Left forelimb (tissue), 1 donor: ENCODE data around the gene VIM.
"Not testable (repeated sequence)": the region's sequence is repeated elsewhere in the genome, so short reads cannot be mapped to it uniquely, and the experiment has no call there.

ENCODE experiments used
- DNase-seq: peaks from one replicate; pipeline ENCODE4 v3.0.0-alpha.2; 2018; ENCODE audit warnings: low spot score

The VIM gene

DNA sequence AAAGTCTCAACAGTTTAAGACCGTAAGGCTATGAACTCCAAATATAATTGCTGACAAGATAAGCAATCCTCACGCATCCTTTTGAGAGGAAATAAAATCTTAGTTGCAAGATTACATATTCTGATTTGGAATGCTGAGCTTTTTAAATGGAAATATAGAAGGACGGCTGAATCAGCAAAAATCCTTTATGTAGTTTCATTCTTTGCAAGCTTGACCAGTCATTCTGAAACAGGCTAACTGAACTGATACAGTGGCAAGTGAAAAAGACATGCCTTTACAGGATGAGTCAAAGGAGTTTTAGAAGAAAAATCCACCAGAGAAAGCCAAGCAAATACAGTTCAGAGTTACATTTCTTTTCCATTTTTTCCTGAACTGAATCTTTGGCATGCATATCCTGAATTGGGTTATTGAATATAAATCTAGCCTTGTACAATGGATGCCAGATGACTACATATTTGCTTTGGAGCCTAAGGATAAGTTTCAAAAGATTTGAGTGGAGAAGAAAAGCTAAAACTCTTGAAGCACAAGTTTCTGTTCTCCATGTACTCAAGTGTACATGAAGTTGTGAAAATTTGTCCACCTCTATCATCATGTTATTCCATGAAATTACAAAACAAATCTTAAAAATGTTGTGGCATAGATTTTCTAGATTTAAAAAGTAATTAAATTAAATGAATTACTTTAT lies 4.4 kb downstream of the VIM start:
- no peak for DNase-seq

- no peak for DNase-seq
These were observed 5.4 kb downstream of the VIM start for GRCh38 chr10:17233286-17233991.

DNA sequence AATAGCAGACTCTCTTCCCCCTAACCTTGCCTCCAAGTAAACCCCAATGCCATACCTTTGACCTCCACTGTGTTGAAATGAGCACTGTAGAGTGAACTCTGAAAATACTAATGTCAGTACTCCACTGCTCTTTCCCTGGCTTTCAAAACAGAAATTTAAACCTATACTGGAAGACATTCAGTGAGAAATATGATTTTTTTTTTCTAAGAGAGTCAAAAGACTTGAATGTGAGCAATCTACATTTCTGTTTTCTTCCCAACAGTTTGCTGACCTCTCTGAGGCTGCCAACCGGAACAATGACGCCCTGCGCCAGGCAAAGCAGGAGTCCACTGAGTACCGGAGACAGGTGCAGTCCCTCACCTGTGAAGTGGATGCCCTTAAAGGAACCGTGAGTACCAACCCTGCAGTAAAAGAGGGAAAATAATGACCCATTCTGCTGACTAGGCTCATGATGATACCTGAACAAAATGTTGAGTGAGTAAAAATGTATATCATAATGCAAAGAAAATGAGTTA lies 6.4 kb downstream of the VIM start:
- DNase-seq = no peak

- DNase-seq = no peak
These were observed 7.1 kb downstream of the VIM start for GRCh38 chr10:17235136-17235535.

DNA sequence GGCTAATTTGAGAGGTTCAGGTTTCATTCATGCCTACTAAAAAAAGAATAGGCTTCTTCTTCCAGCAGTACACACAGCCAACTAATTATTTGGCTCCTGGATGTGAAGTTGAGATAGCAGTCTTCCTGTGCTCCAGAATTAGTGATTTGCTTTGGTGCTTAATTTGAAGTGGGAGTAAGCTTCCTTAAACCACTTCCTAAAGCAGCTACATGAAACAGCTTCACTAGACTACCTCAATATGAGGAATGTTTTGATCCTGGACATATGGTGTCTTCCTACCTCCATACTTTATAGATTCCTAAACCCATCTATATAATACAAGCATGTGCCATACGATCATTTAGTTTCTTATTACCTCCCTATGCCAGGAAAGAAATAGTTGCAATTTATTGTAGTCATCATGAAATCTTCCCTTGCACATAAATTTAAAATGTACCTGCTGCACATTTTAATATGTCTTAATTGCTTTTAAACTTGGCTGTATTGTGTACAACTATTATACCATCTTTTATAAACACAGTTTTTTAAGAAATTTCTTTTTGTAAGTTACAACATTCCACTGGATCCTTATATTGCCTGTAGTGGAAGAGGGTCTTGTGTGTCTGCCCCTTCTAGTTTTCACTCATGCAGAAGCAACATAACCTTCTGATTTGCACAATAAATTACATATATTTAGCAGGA lies 8.6 kb downstream of the VIM start:
- DNase-seq = no peak

DNA sequence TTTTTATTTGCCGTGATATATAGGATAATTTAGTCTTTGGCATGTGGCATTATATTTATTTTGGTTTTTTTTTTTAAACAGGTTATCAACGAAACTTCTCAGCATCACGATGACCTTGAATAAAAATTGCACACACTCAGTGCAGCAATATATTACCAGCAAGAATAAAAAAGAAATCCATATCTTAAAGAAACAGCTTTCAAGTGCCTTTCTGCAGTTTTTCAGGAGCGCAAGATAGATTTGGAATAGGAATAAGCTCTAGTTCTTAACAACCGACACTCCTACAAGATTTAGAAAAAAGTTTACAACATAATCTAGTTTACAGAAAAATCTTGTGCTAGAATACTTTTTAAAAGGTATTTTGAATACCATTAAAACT lies 9.1 kb downstream of the VIM start:
- no peak for DNase-seq

DNA sequence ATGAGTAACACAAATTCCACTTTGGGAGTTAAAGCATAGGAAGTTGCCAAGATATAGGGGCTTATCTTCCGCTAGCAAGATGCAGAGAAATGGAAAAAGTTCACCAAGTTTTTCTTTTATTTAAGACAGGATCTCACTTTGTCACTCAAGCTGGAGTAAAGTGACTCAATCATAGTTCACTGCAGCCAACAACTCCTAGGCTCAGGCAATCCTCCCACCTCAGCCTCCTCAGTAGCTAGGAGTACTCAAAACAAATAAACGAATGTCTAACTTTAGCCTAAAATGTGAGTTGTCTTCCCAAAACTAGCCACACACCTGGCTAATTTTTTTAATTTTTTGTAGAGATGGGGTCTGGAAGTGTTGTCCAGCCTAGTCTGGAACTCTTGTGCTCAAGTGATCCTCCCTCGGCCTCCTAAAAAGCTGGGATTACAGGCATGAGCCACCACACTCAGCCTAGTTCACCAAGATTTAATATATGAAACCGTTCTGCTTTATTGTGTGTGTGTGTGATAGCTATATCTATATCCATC lies 9.9 kb downstream of the VIM start:
- no peak for DNase-seq

- DNase-seq = no peak
These were observed 10.6 kb downstream of the VIM start for GRCh38 chr10:17238445-17239291.

- no peak for DNase-seq
These were observed 11.5 kb downstream of the VIM start for GRCh38 chr10:17239345-17240085.

DNA sequence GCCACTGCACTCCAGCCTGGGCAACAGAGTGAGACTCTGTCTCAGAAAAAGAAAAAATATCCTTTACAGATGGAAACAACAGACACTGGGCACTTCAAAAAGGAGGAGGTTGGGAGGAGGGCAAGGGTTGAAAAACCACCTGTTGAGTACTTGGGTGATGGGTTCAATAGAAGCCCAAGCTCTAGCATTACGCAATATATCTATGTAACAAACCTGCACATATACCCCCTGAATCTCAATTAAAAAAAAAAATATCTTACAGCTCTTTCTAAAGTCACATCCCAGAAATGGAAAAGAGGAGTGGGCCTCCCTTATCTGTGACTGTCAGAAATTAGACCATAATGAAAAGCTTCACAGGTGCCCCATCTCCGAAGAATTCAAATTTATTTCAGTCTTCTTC lies 12.1 kb downstream of the VIM start:
- DNase-seq = no peak

GRCh38 chr10:17240616-17241015 lies 12.6 kb downstream of the VIM start:
- DNase-seq = no peak

DNA sequence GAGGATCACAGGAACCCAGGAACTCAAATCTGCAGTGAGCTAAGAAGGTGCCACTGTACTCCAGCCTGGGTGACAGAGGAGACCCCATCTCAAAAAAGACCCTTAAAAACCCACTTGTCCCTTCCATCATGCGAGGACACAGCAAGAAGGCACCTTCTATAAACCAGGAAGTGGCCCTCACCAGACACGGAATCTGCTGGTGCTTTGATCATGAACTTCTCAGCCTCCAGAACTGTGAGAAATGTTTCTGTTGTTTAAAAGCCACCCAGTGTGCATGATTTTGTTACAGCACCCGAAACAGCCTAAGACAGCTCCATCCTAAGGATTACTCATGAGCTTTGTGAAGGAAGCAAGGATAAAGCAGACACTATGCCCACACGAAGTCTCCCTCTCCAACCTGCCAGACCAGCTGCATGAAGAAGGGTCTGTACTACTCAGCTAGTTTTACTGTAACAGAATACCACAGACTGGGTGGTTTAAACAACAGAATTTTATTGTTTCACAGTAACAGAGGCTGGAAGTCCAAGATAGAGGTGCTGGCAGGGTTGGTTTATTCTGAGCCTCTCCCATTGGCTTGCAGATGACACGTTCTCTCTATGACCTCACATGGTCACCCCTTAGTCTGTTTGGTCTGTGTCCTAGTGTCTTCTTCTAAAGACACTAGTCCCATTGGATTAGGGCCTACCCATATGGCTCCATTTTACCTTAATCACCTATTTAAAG lies 13.7 kb downstream of the VIM start:
- DNase-seq = no peak

DNA sequence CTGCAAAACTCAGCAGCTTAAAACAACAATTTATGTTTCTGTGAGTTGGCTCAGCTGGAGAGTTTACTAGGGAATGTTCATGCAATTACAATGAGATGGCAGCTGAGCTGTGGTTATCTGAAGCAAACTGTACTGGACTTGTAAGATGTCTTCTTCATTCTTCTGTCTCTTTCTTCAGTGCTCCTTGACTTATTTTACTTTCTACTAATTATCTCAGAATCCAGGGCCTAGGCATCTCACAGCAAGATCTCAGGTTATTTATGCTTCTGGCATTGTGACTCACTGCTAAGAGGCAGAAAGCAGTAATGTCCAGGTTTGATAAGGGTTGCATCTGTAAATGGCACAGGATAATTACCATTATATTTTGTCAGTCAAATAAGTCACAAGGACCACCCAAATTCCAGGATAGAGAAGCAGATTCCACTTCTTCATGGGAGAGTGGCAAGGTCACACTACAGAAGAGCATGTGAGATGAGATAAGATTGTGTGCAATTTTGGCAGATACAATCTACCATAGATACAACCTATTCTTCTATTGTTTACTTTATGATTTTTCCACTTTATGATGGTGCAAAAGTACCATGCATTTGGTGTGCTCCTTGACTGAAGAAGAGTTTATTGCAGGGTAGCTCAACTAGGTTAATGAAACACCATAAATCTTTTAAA lies 16.8 kb downstream of the VIM start:
- DNase-seq = no peak

- DNase-seq = no peak
These were observed 19.2 kb downstream of the VIM start for GRCh38 chr10:17247210-17247609.

DNA sequence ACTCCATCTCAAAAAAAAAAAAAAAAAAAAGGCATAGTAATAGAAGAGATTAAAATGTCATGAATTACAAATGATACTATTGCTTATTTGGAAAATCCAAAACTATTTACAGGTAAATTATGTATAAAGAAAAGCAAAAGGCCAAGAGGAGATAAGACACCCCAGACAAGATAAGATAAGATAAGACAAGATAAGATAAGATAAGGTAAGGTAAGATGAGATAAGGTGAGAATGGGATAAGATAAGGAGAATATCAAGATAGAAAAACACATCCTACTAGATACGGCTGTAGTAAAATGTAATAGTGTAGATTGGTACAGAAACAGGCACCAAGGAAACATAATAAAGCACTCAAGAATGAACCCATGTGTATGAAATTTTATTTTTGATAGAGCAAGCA lies 20.9 kb downstream of the VIM start:
- DNase-seq = no peak

GRCh38 chr10:17249820-17250219 lies 21.8 kb downstream of the VIM start:
- DNase-seq = no peak

GRCh38 chr10:17250736-17251135 lies 22.7 kb downstream of the VIM start:
- DNase-seq = no peak

- not testable (repeated sequence) for DNase-seq
These were observed 26.6 kb downstream of the VIM start for GRCh38 chr10:17254543-17255050.

DNA sequence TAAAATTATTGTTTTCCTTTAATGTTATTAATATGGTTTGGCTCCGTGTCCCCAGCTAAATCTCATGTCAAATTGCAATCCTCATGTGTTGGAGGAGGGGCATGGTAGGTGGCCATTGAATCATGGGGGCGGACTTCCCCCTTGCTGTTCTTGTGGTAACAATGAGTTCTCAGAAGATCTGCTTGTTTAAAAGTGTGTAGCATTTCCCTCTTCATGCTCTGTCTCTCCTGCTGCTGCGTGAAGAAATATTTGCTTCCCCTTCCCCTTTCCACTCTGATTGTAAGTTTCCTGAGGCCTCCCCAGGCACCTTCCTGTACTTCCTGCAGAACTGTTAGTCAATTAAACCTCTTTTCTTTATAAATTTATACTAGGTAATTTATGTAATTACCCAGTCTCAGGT lies 27.5 kb downstream of the VIM start:
- no peak for DNase-seq

GRCh38 chr10:17256051-17256450 lies 28.0 kb downstream of the VIM start:
- no peak for DNase-seq
